GM12878 (cell line): ENCODE data around the gene COX15. TPM values are rescaled to one million over a fixed set of nuclear protein-coding genes. Genes with fewer than 3 reads are reported as not detected.

Source experiments
- ATF7 ChIP-seq: fragments of 450-650 bp; IDR thresholded peaks from 2 replicates; pipeline ENCODE4 v1.6.1; 2016; ENCODE audit warnings: low read depth, mild to moderate bottlenecking
- CBX3 ChIP-seq: fragments of 200-600 bp; sonication (generic); IDR thresholded peaks from 2 replicates; pipeline ENCODE4 v1.6.1; 2016; ENCODE audit warnings: low read depth, borderline replicate concordance
- EGR1 ChIP-seq, 2 experiments: IDR thresholded peaks; 1 replicate in 1 of 2; 2 replicates in 1 of 2; pipeline ENCODE4 v1.6.1; 2011 to 2012; ENCODE audit warnings: low read depth in 2 of 2, low read length in 2 of 2, borderline replicate concordance in 1 of 2, mild to moderate bottlenecking in 1 of 2, moderate library complexity in 1 of 2
- JUND ChIP-seq: IDR thresholded peaks from 2 replicates; pipeline ENCODE4 v1.6.1; 2012; ENCODE audit warnings: low read depth, mild to moderate bottlenecking, low read length, improper control_type of control experiment, moderate library complexity
- LARP7 ChIP-seq: fragments of 450-650 bp; IDR thresholded peaks from 2 replicates; pipeline ENCODE4 v1.6.1; 2017; ENCODE audit warnings: mild to moderate bottlenecking
- MYC ChIP-seq: IDR thresholded peaks from 2 replicates; pipeline ENCODE4 v1.6.1; 2011; ENCODE audit warnings: mild to moderate bottlenecking, low read length, moderate library complexity, inconsistent platforms; ENCODE audit not compliant: insufficient read depth, insufficient replicate concordance, insufficient read length, severe bottlenecking
- SREBF1 ChIP-seq: IDR thresholded peaks from 2 replicates; pipeline ENCODE4 v1.6.1; 2012; ENCODE audit warnings: mild to moderate bottlenecking, low read length
- WRNIP1 ChIP-seq: IDR thresholded peaks from 2 replicates; pipeline ENCODE4 v1.6.1; 2011; ENCODE audit warnings: low read depth, low read length, improper control_type of control experiment, borderline replicate concordance
- ZNF274 ChIP-seq: IDR thresholded peaks from one replicate; pipeline ENCODE4 v1.8.0; 2011; ENCODE audit not compliant: insufficient read length, insufficient read depth
- ZNF592 ChIP-seq: fragments of 450-650 bp; IDR thresholded peaks from 2 replicates; pipeline ENCODE4 v1.6.1; 2017; ENCODE audit warnings: mild to moderate bottlenecking, moderate library complexity
- polyA plus RNA-seq, 11 experiments: library from polyadenylated mRNA; depleted of rRNA in 4 of 11; unstranded in 6 of 11; stranded (reverse) in 5 of 11; fragments of >200 nt; fragmentation: Nextera tagmentation in 4 of 11; fragmentation: Illumina TruSeq in 1 of 11; extraction: Ambion mirVana in 4 of 11; extraction: Trizol in 1 of 11; gene quantifications; 1 replicate in 1 of 11; 2 replicates in 10 of 11; pipeline versions ENCODE4 v1.2.1 to v1.2.3, GENCODE V29; 2011 to 2016; ENCODE audit warnings: inconsistent platforms in 2 of 11, missing spikeins in 2 of 11, low read depth in 1 of 11
- total RNA-seq, 4 experiments: library from RNA; depleted of rRNA in 3 of 4; stranded (reverse); fragments of >200 nt in 3 of 4; fragmentation: Illumina TruSeq in 1 of 4; extraction: Trizol in 1 of 4; gene quantifications; 2 replicates each; pipeline versions ENCODE4 v1.2.1 to v1.2.3, GENCODE V29; 2013 to 2021
- TF ChIP-seq, protein P1 (sequence below): fragments of 450-650 bp; IDR thresholded peaks from 2 replicates; pipeline ENCODE4 v1.6.1; 2018; ENCODE audit warnings: borderline replicate concordance, mild to moderate bottlenecking; ENCODE audit not compliant: partially characterized antibody
- TF ChIP-seq, protein P2 (sequence below): fragments of 450-650 bp; IDR thresholded peaks from 2 replicates; pipeline ENCODE4 v1.6.1; 2017; ENCODE audit warnings: low read depth, mild to moderate bottlenecking, moderate library complexity
- TF ChIP-seq, protein P3 (sequence below): fragments of 450-650 bp; IDR thresholded peaks from 2 replicates; pipeline ENCODE4 v1.6.1; 2016; ENCODE audit warnings: mild to moderate bottlenecking, moderate library complexity, borderline replicate concordance

Gene COX15
- total and polyA plus RNA-seq, 10 of the 15 experiments (the other 5 are each of a cell fraction or from before 2014, with no cell fraction given), result 30.2 to 50.7 (median 38.3) TPM

GRCh38 chr10:99740260-99740659, 8.3 kb upstream of the COX15 start (continued):
- TF ChIP-seq ZNF592 (no peak), CBX3 (0 out of 2 replicates have a peak, but pooled peaks have one; percentile 61), WRNIP1 (no peak), MYC (no peak), SREBF1 (no peak), LARP7 (no peak), EGR1 (IDR thresholded peaks at IDR 0.05; ENCODE audit: borderline replicate concordance in 1 of 2, low read depth in 2 of 2, low read length in 2 of 2) (no peak), ATF7 (no peak), ZNF274 (no peak), JUND (no peak)
- TF ChIP-seq, protein P1, sequence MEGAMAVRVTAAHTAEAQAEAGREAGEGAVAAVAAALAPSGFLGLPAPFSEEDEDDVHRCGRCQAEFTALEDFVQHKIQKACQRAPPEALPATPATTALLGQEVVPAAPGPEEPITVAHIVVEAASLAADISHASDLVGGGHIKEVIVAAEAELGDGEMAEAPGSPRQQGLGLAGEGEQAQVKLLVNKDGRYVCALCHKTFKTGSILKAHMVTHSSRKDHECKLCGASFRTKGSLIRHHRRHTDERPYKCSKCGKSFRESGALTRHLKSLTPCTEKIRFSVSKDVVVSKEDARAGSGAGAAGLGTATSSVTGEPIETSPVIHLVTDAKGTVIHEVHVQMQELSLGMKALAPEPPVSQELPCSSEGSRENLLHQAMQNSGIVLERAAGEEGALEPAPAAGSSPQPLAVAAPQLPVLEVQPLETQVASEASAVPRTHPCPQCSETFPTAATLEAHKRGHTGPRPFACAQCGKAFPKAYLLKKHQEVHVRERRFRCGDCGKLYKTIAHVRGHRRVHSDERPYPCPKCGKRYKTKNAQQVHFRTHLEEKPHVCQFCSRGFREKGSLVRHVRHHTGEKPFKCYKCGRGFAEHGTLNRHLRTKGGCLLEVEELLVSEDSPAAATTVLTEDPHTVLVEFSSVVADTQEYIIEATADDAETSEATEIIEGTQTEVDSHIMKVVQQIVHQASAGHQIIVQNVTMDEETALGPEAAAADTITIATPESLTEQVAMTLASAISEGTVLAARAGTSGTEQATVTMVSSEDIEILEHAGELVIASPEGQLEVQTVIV, result no peak
- TF ChIP-seq, protein P2, sequence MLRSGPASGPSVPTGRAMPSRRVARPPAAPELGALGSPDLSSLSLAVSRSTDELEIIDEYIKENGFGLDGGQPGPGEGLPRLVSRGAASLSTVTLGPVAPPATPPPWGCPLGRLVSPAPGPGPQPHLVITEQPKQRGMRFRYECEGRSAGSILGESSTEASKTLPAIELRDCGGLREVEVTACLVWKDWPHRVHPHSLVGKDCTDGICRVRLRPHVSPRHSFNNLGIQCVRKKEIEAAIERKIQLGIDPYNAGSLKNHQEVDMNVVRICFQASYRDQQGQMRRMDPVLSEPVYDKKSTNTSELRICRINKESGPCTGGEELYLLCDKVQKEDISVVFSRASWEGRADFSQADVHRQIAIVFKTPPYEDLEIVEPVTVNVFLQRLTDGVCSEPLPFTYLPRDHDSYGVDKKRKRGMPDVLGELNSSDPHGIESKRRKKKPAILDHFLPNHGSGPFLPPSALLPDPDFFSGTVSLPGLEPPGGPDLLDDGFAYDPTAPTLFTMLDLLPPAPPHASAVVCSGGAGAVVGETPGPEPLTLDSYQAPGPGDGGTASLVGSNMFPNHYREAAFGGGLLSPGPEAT, result 0 out of 2 replicates have a peak, but pooled peaks have one; percentile 25
- TF ChIP-seq, protein P3, sequence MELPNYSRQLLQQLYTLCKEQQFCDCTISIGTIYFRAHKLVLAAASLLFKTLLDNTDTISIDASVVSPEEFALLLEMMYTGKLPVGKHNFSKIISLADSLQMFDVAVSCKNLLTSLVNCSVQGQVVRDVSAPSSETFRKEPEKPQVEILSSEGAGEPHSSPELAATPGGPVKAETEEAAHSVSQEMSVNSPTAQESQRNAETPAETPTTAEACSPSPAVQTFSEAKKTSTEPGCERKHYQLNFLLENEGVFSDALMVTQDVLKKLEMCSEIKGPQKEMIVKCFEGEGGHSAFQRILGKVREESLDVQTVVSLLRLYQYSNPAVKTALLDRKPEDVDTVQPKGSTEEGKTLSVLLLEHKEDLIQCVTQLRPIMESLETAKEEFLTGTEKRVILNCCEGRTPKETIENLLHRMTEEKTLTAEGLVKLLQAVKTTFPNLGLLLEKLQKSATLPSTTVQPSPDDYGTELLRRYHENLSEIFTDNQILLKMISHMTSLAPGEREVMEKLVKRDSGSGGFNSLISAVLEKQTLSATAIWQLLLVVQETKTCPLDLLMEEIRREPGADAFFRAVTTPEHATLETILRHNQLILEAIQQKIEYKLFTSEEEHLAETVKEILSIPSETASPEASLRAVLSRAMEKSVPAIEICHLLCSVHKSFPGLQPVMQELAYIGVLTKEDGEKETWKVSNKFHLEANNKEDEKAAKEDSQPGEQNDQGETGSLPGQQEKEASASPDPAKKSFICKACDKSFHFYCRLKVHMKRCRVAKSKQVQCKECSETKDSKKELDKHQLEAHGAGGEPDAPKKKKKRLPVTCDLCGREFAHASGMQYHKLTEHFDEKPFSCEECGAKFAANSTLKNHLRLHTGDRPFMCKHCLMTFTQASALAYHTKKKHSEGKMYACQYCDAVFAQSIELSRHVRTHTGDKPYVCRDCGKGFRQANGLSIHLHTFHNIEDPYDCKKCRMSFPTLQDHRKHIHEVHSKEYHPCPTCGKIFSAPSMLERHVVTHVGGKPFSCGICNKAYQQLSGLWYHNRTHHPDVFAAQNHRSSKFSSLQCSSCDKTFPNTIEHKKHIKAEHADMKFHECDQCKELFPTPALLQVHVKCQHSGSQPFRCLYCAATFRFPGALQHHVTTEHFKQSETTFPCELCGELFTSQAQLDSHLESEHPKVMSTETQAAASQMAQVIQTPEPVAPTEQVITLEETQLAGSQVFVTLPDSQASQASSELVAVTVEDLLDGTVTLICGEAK, result no peak
